GDM1 (cell line): ENCODE measurements around the gene CAPN11.

Experiments
- DNase-seq: peaks from one replicate; lab custom pipeline; 2025; lab: John Stamatoyannopoulos, UW

The CAPN11 gene

DNA sequence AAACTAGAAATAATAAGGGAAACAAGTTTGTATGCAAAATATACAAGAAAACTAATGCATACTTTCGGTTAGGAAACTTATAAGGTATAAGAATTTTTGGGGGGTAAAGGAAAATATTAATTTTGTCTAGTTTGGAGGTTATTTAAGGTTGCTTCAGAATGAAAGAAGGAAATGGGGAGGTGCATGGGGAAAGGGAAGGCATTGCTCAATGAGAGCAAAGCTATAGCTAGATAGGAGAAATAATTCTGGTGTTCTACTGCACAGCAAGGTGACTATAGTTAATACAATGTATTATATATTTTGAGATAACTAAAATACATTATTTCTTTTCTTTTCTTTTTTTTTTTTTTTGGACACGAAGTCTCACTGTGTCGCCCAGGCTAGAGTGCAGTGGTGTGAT lies 52.7 kb downstream of the CAPN11 start:
- DNase-seq = no peak

DNA sequence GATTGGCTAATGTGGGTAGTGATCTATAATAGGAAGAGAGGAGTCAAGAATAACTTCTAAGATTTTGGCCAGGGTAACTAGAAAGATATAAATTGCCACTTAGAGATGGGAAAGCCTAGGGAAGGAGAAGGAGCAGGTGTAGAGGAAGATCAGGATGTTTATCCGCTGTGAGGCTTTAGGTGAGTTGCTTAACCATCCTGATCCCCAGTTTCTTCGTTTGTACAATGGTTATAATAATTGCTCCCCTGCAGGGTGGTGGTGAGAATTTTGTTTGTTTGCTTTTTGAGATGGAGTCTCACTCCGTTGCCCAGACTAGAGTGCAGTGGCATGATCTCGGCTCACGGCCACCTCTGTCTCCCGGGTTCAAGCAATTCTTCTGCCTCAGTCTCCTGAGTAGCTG lies 55.7 kb downstream of the CAPN11 start:
- DNase-seq = no peak

DNA sequence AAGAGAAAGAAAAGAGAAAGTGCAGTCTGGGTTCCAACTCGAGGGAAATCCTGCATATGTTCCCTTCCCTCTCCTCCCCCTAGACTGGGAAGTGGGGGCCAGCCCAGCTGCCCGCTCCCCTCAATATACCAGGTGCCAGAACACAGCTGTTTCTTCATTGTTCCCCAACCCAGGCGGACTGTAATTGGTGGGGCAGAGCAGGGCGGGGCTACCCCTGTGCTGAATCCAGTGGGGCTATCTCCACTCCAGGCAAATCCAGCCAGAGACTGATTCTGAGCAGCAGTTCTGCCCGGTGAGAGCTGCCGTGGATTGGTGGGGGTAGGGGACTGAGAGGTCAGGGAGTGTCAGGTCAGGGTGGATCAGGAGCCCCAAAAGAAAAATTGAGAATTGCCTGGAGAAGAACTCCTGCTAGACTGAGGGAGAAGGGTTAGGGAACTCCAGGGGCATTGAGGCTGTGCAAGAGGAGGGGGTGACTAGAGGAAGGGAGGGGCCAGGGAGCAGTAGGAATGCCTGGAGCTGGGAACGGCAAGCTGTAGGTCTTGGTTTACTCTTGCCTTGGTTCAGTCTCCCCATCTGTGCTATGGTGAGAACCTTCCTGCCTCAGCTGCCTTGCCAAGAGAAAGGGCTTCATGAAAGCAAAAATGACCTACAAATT lies 58.2 kb downstream of the CAPN11 start, which contains the start of gene MYMX:
Gene MYMX, plus strand, starts transcription at position 250 of the 655 bp plus-strand sequence. CDS start 546 bp downstream, outside the sequence.
- DNase-seq = no peak

DNA sequence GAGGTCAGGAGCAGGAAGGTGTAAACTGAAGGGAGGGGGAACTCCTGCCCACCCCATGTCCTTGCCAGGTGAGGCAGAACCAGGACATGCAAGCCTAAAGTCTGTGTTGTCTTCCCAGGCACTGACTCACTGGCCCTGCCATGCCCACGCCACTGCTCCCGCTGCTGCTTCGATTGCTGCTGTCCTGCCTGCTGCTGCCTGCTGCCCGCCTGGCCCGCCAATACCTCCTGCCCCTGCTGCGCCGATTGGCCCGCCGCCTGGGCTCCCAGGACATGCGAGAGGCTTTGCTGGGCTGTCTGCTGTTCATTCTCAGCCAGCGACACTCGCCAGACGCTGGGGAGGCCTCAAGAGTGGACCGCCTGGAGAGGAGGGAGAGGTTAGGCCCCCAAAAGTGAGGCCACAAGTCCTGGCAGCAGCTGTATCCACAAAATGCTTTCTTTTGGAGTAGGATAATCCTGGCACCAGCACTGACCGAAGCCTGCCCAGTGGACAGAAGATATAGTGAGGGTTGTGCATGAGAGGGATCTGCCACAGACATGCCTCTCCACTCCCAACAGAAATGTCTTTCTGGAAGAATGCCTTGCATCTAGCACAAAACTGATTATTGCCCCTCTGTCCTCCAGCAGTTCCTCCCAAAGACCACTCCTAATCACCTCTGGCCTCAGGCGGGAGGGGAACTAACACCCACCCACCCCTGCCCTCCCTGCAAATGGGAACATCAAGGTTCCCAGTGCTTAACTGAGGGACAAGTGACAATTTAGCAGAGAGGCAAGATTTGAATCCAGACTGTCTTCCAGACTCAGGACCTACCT lies 58.9 kb downstream of the CAPN11 start:
- DNase-seq = no peak

DNA sequence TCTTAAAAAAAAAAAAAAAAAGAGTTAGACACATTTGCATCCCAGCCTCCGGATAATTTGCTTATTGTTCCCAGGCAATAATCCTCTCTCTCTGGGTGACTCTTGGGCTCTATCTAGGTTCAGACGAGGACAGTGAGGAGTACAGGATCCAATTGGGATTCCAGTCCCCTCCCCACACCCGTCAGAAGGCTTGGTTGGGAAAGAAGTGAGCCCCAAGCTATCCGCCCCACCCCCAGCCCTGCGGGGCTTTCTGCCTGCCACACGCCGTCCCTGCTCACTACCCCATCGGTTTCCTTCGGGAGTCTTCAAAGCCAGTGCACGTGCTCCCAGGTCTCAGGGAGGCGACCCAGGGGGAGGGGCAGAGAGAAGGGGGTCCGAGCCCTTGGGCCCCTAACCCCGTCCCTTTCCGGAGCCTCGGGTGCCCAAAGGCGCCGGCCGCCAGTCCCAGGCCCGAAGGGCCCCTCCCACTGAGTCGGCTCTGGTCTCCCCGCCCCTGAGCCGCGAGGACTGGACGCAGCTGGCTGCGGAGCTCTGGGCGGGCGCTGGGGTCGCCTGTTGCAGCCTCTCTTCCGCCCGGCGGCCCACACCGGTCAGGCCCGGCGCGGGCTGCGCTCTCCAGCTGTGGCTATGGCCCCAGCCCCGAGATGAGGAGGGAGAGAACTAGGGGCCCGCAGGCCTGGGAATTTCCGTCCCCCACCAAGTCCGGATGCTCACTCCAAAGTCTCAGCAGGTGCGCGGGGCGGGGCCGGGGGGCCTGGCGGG lies 60.6 kb downstream of the CAPN11 start:
- DNase-seq = no peak

DNA sequence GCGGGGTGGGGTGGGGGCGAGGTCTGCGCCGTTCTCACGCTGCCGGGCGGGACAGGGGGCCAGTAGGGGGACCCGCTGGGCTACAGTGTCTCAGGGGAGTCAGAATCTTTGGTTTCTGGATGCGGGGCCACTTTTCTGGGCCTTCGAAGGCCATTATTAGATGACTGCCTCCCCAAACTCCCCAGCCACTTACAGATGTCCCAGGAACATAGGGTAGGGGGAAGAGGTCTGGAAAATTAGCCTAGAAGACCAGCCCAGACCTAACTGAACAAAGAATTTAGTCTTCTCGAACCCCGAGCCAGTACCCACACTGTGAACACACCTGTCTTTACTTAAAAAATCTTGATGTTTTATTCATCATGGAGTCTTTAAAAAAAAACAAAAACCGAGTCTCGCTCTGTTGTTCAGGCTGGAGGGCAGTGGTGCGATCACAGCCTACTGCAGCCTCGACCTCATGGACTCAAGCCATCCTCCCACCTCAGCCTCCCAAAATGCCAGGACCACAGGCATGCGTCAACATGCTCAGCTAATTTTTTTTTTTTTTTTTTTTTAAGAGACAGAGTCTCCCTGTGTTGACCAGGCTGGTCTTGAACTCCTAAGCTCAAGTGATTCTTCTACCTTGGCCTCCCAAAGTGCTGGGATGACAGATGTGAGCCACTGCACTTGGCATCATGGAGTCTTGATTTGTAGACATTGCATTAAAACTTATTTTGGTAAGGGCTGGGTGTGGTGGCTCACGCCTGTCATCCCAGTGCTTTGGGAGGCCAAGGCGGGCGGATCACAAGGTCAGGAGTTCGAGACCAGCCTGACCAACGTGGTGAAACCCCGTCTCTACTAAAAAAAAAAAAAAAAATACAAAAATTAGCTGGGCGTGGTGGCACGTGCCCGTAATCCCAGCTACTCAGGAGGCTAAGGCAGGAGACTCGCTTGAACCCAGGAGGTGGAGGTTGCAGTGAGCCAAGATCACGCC lies 61.5 kb downstream of the CAPN11 start:
- DNase-seq = no peak

DNA sequence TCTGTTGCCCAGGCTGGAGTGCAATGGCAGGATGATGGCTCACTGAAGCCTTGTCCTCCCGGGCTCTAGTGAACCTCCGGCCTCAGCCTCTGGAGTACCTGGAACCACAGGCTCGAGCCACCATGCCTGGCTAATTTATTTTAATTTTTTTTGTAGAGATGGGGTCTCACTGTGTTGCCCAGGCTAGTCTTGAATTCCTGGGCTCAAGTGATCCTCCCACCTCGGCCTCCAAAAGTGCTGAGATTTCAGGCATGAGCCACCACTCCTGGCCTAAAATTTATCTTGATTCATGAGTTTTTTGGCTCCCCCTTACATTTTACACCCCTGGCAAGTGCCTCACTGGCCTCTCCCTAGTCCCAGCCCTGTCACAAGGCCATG lies 62.3 kb downstream of the CAPN11 start:
- DNase-seq = no peak

DNA sequence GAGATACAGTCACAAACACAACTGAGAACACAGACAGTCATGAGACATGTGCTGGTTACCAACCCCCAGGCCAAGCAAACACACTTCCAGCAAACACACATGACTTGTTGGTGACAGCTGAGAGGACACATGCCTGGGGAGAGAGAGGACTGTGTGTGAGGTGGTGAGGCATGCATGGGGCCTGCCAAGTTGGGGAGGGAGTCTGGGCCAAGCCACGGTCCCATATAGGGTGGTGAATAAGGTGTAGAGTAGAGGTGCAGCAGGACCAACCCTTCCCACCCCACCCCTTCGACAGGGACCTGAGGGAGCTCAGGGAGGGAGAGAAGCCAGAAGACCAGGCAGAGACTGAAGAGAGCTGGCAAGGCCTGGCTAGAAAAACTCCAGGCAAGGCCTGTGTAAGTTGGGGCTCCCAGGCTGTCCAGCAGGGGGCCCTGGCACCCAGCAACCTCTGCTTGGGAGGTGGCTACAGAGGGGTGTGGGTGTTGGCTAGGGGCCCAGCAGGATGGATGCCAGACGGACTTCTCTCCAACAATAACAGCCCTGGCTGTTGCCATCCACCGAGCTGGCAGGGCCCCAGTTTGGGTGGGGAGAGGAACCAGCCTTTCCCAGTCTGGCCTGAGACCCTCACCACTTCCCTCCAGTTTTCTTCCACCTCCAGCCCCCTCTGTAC lies 62.8 kb downstream of the CAPN11 start:
- peak; percentile 62 for DNase-seq

DNA sequence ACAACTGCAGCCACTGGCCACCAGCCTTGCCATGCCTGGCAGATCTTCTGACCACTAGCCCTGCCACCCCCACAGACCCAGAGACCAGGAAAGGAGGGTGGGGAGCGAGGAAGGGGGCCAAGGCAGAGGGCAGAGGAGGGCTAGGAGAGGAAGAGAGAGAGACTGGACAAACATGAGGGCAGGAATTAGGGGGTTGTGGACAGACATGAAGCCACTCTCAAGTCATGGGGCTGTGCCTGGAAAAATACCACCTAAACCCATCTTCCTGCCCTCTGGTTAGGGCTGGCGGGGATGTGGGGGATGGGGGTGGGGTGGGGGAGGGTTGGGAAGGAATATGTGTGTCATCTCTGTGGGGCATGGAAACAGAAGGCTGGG lies 63.3 kb downstream of the CAPN11 start:
- no peak for DNase-seq

DNA sequence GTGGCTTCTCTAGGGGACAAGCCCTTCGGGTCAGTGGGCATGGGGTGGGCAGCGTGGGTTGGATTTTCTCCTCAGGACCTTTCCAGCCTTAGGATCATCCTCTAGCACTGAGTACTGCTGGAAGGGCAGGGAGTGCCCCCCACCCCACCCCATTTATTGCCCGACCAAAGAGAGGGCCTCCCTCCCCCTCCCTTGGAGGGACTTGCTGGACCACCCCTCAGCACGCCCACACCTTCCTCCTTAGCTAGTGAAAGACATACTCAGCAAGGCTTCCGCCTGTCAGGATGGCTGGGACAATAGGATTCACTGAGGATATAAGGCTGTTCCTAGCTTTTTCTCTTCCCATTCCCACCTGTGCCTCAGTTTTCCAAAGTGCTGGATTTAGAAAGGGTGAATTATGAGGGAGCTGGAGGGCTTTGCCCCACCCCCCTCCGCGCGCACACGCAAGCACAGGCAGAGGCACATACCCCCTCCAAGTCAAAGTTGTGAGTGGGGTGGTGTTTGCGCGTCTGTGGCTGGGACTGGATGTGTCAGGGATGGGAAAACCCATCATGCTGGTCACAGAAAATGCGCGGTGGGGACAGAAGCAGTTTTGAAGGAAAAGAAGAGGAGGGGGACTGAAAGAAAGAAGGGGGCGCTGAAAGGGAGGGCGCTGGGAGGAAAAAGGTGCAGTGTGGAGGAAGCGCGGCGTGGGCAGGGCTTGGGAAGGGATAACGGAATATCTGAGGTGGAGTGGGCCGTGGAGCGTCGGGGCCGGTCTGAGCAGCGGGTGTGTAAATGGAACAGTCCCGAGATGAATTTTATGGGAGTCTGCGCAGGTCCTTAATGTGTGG lies 64.1 kb downstream of the CAPN11 start:
- DNase-seq = no peak

DNA sequence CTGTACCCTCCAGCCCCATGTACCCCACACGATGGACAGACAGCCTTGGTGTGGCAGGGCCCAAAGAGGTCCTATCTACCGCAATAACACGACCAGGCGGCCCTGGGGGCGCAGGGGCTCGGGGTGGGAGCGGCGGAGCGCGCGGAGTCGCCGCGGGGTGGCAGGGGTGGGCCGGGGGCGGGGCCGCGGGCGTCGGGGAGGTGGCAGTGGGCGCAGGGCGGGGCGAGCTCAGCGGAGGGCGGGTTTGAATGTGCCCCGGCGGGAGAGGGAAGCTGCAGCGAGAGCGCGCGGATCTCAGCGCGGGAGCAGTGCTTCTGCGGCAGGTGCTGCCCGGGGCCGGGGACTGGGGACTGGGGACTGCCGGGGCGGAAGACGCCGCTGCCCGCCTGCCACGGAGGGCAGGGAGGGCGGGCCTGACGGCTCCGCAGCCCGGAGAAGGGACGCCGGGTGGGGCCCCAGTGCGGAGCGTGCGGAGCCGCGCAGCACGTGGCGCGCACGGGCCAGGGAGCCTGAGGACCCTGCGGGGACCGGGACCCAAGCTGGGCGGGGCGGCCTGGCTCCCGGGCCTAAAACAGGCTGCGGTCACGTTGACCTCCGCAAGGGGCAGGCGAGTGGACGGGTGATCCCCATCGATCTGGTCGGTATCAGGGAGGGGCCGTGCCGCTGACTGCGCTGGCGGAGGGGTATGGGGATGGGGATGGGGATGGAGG lies 64.9 kb downstream of the CAPN11 start, which contains the start of gene SLC29A1:
Gene SLC29A1, plus strand, starts transcription at position 277 of the 710 bp plus-strand sequence. CDS start 3,719 bp downstream, outside the sequence.
- DNase-seq = peak; percentile 70

DNA sequence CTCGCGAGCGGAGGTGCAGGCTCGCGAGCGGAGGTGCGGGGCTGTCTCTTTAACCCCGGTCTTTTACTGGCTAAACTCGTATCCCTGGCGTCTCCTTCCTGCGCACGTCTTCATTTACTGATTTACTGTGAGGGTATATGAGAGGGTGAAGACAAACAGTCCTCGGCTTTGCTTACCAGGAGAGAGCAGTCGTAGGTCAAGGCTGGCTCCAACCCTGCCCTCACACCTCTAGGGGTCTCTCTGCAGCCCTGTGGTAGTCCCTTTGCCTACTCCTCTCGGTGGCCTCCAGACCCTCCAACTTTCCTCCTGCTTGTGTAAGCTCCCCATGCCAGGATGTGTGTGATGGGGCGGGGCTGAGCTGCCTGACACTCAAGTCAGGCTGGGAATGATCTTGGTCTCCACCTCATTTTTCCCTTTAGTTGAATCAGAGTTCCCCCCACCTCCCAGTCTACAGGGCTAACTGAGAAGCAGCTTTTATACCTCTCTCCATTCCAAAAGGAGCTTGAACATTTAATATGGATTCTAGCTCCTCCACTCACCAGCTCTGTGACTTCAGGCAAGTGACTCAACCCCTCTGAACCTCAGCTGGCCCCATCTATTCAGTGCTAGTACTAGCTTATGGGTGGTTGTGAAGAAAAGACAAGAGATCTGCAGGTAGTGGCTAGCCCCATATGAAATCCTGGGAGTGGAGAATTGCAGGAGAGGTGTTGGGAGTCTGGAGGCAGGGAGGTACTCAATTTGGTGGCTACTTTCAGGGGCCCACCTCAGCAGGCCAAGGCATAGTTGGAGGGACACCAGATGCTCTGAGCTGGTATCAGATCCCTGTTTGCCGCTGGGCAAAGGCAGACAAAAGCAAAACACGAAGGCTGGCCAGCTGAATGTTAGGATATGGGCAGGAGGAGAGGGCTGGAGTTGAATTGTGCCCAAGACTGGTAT lies 65.7 kb downstream of the CAPN11 start:
- no peak for DNase-seq

DNA sequence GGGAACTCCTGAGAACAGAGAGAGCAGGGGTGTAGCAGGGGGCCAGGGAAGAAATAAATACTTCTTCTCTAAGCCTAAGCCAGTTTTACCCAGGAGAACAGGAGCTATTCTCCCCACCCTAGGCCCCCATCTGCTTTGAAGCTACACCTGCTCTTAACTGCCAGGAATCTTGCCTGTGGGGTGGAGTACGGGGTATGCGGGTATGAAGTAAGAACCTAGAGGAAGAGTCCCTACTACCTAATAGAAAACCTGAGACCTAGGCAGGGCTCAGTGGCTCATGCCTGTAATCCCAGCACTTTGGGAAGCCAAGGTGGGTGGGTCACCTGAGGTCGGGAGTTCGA lies 66.3 kb downstream of the CAPN11 start:
- DNase-seq = no peak

DNA sequence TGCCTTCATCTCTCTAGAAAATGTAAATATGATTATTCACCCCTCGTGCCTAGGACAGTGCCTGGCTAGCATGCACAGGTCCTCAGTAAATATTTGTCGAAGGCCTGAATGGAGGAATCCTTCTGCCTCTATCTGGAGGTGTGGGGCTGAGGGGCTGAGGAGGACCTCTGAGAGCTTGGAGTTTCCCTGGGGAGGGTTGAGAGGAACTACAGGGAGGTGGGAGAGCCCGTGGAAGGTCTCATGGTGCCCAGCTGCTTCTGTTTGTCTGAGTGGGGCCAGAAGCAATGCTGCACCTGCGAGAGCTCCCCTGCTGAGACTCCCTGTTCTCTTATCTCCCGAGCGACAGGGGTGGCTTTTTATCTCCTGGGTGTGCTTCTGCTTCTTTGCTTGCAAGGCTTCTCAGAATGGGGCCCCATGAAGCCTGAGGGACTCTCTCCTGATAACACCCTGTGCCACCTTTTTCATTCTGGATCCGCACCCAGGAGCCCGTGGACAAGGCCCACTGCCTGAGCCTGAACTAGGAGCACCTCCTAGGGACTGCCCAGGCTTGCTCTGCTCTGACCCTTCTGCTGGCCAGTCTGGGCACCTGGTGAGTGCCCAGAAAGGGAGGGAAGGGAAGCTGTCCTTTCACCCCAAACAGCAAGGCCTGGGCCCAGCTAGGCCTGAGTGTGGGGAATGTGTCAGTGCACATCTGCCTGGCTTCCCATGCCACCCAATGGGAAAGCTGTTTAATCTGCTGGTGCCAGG lies 67.1 kb downstream of the CAPN11 start:
- no peak for DNase-seq

DNA sequence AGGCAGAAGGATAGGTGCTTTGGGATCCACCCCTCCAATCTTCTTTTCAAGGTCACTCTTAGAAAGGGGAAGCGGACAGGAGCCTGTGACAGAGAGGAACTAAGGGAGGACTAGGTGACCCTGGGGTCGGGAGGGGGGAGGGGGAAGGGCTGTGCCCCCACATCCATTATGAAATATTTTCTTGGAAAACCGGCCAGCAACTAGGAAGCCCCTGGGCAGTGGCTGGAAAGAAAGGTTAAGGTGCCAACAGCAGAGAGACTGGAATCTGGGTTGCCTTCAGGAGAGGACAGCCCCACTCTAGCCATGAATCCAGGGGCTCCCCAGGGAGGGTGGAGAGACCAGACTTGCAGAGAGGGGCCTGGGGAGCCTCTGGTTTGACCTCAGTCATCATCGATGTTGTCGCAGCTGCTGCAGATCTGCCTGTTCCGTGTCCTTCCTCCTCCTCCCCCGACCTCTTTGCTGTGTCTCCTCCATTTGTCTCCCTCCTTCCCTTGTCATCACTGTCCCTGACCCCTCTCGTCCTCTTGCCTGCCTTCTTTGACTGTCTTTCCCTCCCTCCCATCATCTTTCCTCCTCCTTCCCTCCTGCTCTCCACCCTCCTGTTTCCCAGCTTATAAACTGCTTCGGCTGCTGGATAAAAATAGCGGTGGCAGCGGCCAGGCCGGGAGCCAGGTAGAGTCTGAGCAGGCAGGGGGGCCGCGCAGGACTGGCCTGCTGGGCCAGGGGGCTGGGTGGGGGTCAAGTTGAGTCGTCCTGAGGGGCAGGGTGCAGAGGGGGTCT lies 67.9 kb downstream of the CAPN11 start:
- no peak for DNase-seq

DNA sequence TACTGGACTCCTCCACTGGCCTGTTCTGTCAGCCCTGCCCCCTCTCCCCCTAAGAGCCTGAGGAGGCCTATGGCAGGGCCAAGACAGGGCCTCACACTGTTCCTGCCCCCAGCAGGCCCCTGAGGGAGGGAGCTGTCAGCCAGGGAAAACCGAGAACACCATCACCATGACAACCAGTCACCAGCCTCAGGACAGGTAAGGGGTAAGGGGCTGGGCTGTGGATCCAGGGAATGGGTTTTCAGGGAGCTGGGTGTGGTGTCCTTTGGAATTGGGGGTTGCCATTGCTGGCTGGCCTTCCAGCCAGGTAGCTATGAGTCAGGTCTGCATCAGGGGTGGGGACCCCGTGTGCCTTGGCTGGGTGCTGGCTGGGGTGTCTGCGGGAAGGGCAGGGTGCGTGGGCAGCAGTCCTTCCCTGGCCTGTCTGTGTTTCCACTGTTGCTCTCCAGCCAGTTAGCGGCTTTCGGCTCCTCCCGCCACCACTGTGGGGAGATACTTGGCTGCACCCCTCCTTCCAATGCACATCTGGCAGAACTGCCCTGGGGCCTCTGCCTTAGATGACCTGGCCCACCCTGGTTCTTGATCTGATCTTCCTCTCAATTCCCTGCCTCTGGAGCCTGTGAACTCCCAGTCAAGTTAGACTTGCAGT lies 68.7 kb downstream of the CAPN11 start:
- DNase-seq = no peak
